K562 (cell line): ENCODE results near the gene TMEM63C.

Experiments used
- BRF1 ChIP-seq: IDR thresholded peaks from 3 replicates; pipeline ENCODE4 v1.6.1; 2011; ENCODE audit warnings: borderline replicate concordance, mild to moderate bottlenecking; ENCODE audit not compliant: insufficient read length; ENCODE audit errors: extremely low read depth
- CREB5 ChIP-seq: fragments of 250-450 bp; sonication (Bioruptor Pico); IDR thresholded peaks from 2 replicates; pipeline ENCODE4 v1.5.0; 2020; ENCODE audit warnings: mild to moderate bottlenecking
- EP300 ChIP-seq: IDR thresholded peaks from 2 replicates; pipeline ENCODE4 v1.6.1; 2012; ENCODE audit warnings: low read length, improper control_type of control experiment
- HDAC2 ChIP-seq: fragments of 450-650 bp; IDR thresholded peaks from 2 replicates; pipeline ENCODE4 v1.6.1; 2016; ENCODE audit warnings: mild to moderate bottlenecking
- JUN ChIP-seq, 2 experiments: sonication (generic) in 1 of 2; formaldehyde crosslinking in 1 of 2; IDR thresholded peaks; 2 replicates each; pipeline versions ENCODE4 v1.6.1 to v1.8.0; 2012 to 2022; ENCODE audit warnings: borderline replicate concordance in 2 of 2, mild to moderate bottlenecking in 2 of 2, improper control_type of control experiment in 1 of 2, low read depth in 1 of 2, low read length in 1 of 2, missing genetic modification reagents in 1 of 2
- RCOR1 ChIP-seq, 2 experiments: IDR thresholded peaks; 2 replicates each; pipeline ENCODE4 v1.6.1; 2012; ENCODE audit warnings: low read depth in 2 of 2, low read length in 2 of 2, borderline replicate concordance in 1 of 2, improper control_type of control experiment in 1 of 2
- RNF2 ChIP-seq: sonication (generic); IDR thresholded peaks from 2 replicates; pipeline ENCODE4 v1.6.1; 2016
- ZNF512 ChIP-seq: IDR thresholded peaks from 2 replicates; pipeline ENCODE4 v1.6.1; 2016; ENCODE audit warnings: missing genetic modification characterization, missing compliant biosample characterization

- TF ChIP-seq ZNF512 (no peak), RNF2 (no peak), HDAC2 (no peak), CREB5 (CRISPR knock-in tag) (no peak), RCOR1 (IDR thresholded peaks at IDR 0.05; ENCODE audit: borderline replicate concordance in 1 of 2, low read depth in 2 of 2, low read length in 2 of 2) (no peak), JUN (IDR thresholded peaks at IDR 0.05; ENCODE audit: borderline replicate concordance, low read depth, low read length) (no peak), JUN (CRISPR knock-in tag; IDR thresholded peaks at IDR 0.05; ENCODE audit: borderline replicate concordance) (no peak), BRF1 (no peak), EP300 (no peak)
Measured at GRCh38 chr14:77217551-77217950, 36.0 kb downstream of the TMEM63C start.
